Activated naive CD8-positive, alpha-beta T cell (primary cell): ENCODE measurements around the gene R3HDML.
"Not testable (repeated sequence)": the region's sequence is repeated elsewhere in the genome, so short reads cannot be mapped to it uniquely, and the experiment has no call there.

ENCODE experiments used
- H3K27ac Mint-ChIP-seq: one replicate; pipeline ENCODE4 v1.8.0; 2021; ENCODE audit warnings: mixed read lengths
- H3K27me3 Mint-ChIP-seq: one replicate; pipeline ENCODE4 v1.8.0; 2021; ENCODE audit warnings: mixed read lengths
- H3K36me3 Mint-ChIP-seq: one replicate; pipeline ENCODE4 v1.8.0; 2021; ENCODE audit warnings: mixed read lengths
- H3K4me1 Mint-ChIP-seq: one replicate; pipeline ENCODE4 v1.8.0; 2021; ENCODE audit warnings: low read depth, mixed read lengths
- H3K4me3 Mint-ChIP-seq: one replicate; pipeline ENCODE4 v1.8.0; 2021; ENCODE audit warnings: mild to moderate bottlenecking, mixed read lengths
- H3K9me3 Mint-ChIP-seq: one replicate; pipeline ENCODE4 v1.8.0; 2021; ENCODE audit warnings: low read depth, mixed read lengths

R3HDML gene

DNA sequence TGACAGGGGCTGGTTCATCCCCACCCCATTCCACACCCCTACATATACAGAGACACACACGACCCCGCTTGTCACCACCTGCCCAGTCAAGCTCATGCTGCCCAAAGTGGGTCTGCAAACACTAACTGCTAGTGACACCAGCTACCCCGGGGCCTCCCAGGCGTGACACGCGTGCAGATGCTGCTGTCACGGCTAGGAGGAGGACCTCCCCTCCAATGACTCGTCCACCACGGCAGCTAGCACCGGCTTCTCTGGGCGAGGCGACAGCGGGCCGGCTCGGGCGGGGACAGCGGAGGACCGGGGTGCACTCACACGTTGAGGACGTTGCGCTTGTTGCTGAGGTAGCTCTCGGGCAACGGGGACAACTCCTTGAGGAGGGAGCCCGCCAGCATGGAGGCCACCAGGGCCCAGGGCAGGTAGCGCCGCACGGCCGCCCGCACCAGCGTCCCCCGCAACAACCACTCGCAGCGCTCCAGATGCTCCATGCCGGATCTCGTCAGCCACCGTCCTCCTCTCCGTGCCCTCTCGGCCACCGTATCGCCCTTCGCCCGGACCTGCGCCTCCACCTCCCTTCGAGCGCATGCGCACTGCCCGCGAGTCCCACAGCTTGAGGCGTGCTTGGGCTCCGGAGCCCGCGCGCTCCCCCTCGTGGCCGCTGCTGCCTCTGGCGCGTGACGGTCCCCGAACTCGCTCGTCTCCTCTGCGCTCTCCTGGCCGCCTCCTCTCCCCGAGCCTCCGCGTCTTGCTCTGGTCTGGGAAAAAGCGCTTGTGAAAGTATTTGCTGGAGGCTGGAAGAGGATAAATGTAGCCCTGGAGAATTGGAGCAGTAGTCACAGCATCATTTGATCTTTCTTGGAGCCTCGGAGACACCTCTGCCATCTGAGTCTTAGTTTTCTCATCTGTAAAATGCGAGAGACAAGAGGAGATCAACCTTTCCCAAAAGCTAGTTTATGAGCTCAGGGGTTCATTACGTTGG lies 25.9 kb upstream of the R3HDML start, which contains the start of gene FITM2:
Gene FITM2, minus strand, starts transcription at position 539 of the 976 bp plus-strand sequence. Its CDS starts 54 bp downstream, at position 485.
- peak within 1 kb of the TSS; percentile 89 for H3K27ac Mint-ChIP-seq
- no peaks in the 10 kb centered on the region for H3K9me3 Mint-ChIP-seq
- peaks cover 28% of the 10 kb centered on the region for H3K4me1 Mint-ChIP-seq
- peak within 1 kb of the TSS; percentile 93 for H3K4me3 Mint-ChIP-seq
- H3K36me3 Mint-ChIP-seq: peaks cover 3% of the 10 kb centered on the region
- no peaks in the 10 kb centered on the region for H3K27me3 Mint-ChIP-seq

DNA sequence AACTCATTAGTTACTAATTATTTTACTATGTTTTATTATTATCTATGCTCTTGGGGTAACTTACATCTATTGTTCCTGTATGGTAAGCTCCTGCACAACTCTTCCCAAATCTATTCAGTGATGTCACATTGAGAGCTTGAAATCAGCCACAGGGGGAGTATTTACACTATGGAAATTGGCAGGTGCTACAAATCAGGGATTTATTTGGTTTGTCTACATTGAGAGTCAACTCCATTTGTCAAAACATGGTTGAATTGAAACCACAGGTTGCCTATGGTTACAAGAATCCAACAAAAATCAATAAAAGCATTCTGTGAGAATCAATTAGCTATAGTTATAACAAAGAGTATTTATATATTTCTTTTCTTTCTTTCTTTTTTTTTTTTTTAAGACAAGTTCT lies 22.0 kb upstream of the R3HDML start:
- no peaks in the 10 kb centered on the region for H3K9me3 Mint-ChIP-seq
- no peak overlapping the region for H3K27ac Mint-ChIP-seq
- no peak overlapping the region for H3K4me3 Mint-ChIP-seq
- H3K36me3 Mint-ChIP-seq: no peaks in the 10 kb centered on the region
- no peaks in the 10 kb centered on the region for H3K27me3 Mint-ChIP-seq
- peaks cover 13% of the 10 kb centered on the region for H3K4me1 Mint-ChIP-seq

DNA sequence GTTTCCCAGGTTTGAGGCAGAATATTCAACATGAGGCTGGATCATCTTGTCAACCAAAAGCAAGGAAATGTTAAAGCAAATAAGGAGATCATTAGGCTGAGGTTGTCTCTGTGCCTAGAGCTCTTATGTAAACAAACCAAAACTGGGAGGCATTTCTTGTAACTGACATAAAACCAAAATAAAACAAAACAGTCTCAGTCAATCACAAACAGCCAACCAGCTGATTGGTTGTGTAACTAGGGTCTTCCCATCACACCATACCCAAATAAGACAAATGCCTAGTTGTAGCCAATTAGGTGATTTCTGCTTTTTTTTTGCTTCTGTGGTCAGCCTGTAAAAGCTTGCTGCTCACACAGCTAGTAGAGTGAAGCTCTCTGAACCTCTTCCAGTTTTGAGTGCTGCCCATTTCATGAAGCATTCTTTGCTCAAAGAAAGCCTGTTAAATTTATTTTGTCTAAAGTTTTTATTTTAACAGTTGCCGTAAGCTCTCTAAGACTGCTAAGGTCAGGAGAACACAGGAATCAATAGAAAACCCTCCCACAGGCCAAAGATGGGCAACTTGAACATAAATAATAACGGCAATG lies 16.9 kb upstream of the R3HDML start:
- Mint-ChIP-seq H3K9me3 (no peaks in the 10 kb centered on the region), H3K4me1 (no peaks in the 10 kb centered on the region), H3K36me3 (no peaks in the 10 kb centered on the region), H3K27me3 (no peaks in the 10 kb centered on the region), H3K27ac (no peak overlapping the region), H3K4me3 (no peak overlapping the region)

DNA sequence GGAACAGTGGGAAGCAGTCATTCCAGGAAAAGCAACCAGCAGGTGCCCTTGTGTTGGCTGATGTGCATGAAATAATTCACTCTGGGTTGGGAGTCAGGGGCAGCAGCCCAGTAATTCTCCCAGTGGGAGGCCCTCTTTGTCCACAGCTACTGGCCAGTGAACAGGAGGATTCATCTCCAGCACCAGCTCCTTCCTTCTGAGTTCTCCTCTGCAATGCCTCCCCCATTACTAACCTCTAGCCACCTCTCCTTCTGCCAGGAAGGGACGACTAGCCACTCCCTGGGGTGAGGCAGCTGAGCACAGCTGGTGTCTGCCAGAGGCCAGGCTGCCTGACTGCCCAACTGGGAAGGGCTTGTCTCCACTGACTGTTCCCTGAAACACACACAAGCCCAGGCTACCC lies 12.5 kb upstream of the R3HDML start:
- Mint-ChIP-seq H3K27ac (no peak overlapping the region), H3K4me3 (no peak overlapping the region), H3K27me3 (no peaks in the 10 kb centered on the region), H3K4me1 (peaks cover 2% of the 10 kb centered on the region), H3K9me3 (no peaks in the 10 kb centered on the region), H3K36me3 (no peaks in the 10 kb centered on the region)

DNA sequence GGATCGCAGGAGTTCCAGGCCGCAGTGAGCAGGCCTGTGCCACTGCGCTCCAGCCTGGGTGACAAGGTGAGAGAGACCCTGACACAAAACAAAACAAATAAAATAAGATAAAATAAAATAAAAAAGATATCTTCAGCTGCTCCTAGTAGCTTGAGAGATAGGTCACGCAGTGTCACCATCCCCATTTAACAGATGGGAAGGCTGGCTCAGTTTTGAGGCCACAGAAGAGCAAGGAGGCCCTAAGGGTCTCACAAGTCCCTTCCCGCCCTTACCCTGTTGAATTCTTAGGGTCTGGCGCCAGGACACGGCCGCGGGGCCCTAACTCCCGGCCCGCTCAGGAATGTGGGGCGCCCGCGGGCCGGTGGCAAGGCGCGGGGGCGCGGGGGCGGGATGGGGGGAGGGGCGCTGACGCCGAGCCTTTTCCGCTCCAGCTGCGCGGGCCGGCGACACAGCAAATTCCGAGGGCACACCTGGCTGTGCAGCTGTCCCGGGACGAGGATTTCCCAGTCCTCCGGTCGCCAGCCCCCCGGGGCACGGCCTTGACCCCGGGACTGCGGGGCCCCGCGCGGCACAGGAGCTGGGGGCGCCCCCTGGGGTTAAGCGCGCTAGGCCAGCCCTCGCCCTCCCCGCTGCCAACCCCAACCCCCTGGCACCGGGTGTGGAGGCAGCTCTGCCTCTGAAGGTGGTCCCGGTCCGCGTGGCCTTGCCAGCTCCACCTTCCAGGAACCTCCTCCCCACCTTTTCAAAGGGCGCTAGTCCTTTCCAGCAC lies 10.3 kb upstream of the R3HDML start:
- Mint-ChIP-seq H3K27me3 (no peaks in the 10 kb centered on the region), H3K4me3 (peak overlapping the region; percentile 67), H3K36me3 (no peaks in the 10 kb centered on the region), H3K27ac (peak overlapping the region; percentile 41), H3K4me1 (peaks cover 2% of the 10 kb centered on the region), H3K9me3 (no peaks in the 10 kb centered on the region)

DNA sequence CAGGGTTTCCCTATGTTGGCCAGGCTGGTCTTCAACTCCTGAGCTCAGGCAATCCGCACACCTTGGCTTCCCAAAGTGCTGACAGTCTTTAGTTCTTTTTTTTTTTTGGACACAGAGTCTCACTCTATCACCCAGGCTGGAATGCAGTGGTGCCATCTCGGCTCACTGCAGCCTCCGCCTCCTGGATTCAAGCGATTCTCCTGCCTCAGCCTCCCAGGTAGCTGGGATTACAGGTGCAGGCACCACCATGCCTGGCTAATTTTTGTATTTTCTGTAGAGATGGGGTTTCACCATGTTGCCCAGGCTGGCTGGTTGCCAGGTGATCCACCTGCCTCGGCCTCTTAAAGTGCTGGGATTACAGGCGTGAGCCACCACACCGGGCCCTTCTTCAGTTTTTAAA lies 9.1 kb upstream of the R3HDML start:
- not testable (repeated sequence) for H3K27ac Mint-ChIP-seq, H3K27me3 Mint-ChIP-seq, H3K4me1 Mint-ChIP-seq, H3K9me3 Mint-ChIP-seq, H3K36me3 Mint-ChIP-seq
- H3K4me3 Mint-ChIP-seq: peak overlapping the region; percentile 67

DNA sequence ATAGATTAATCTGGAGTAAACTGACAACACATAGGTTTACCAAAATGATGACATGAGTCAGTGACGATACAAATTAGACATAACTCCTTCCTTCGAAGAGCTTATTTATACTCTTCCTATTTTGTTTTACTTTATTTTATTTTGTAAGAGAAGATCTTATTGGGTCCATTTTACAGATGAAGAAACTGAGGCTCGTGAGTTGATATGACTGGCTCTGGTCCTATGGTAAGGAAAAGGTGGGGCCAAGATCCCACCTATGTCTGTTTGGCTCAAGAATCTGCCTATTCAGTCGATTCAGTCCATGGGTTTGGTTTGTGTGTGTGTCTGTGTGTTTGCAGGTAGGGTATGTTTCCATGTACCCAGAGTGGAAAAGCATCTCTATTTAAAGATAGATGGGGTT lies 8.4 kb upstream of the R3HDML start:
- Mint-ChIP-seq H3K36me3 (no peaks in the 10 kb centered on the region), H3K4me3 (peak overlapping the region; percentile 60), H3K27me3 (no peaks in the 10 kb centered on the region), H3K27ac (no peak overlapping the region), H3K9me3 (no peaks in the 10 kb centered on the region), H3K4me1 (peaks cover 2% of the 10 kb centered on the region)

DNA sequence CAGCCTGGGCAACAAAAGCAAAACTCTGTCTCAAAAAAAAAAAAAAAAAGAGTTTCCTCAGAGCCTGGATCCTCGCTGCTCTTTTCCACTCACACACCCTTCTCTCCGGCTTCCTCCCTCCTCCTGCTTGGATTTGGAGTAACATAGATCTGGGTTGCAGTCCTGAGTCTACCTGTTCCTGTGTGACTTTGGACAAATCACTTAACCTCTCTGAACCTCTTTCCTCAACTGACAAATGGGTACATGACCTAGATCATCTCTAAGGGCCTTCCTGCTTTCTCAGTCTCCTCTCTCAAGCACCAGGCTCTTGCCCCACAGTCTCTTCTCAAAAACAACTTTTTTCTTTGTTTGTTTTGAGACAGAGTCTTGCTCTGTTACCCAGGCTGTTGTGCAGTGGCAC lies 5.6 kb upstream of the R3HDML start:
- H3K4me3 Mint-ChIP-seq: no peak overlapping the region
- no peaks in the 10 kb centered on the region for H3K9me3 Mint-ChIP-seq
- peaks cover 3% of the 10 kb centered on the region for H3K27me3 Mint-ChIP-seq
- H3K27ac Mint-ChIP-seq: no peak overlapping the region
- H3K36me3 Mint-ChIP-seq: no peaks in the 10 kb centered on the region
- H3K4me1 Mint-ChIP-seq: peaks cover 2% of the 10 kb centered on the region

DNA sequence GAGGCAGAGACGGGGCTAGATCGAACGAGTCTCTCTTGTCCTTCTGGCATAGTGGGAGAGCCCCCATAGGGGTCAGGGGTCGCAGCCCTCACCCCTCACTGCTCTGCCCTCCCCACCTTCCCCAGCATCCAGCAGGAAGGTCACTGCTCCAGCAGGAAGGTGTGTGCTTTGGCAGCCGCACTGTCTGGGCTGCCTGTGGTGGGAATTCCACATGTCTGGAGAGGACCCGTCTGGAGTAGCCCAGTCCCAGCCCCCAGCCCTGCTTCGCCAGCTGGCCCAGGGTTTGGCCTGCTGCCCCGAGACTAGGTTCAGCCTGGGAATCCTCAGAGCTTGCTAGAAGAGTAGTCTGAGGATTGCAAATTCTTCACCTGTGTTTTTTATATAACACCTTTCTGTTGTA lies 2.5 kb upstream of the R3HDML start:
- no peaks in the 10 kb centered on the region for H3K4me1 Mint-ChIP-seq
- H3K36me3 Mint-ChIP-seq: no peaks in the 10 kb centered on the region
- H3K9me3 Mint-ChIP-seq: no peaks in the 10 kb centered on the region
- no peak overlapping the region for H3K4me3 Mint-ChIP-seq
- peaks cover 3% of the 10 kb centered on the region for H3K27me3 Mint-ChIP-seq
- H3K27ac Mint-ChIP-seq: no peak overlapping the region

DNA sequence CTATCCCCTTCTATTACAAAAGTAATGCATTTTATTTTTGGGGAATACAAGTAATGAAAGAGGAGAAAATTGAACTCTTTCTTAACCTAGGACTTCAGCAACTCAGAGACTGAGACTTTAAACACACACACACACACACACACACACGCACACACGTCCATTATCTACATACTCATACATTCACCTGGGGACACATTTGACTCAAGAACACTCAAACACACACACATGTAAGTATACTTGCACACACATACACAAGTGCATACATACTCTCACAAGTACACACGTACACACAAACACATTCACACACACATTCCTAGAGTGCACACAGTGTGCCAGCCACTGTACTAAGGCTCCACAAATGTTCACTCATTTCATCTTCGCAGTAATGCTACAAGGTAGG lies 2.1 kb upstream of the R3HDML start:
- no peaks in the 10 kb centered on the region for H3K4me1 Mint-ChIP-seq
- no peak overlapping the region for H3K27ac Mint-ChIP-seq
- no peaks in the 10 kb centered on the region for H3K36me3 Mint-ChIP-seq
- H3K27me3 Mint-ChIP-seq: peaks cover 3% of the 10 kb centered on the region
- no peak overlapping the region for H3K4me3 Mint-ChIP-seq
- no peaks in the 10 kb centered on the region for H3K9me3 Mint-ChIP-seq

DNA sequence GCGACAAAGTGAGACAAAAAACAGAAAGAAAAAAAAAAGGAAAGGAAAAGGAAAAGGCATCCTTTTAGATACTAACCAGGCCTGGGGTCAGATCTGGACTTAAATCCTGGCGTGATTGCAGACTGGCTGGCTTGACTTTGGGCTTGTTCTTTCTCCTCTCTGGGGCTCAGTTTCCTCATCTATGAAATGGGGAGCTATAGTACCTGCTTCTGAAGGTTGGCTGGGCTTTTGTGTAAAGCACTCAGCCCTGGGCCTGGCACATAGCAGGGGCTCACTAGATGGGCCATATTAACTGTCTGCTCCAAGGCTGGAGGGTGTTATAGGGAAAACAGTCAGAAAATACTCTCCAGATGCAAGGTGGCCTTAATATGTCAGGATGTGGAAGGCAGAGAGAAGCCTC lies 1.2 kb upstream of the R3HDML start:
- Mint-ChIP-seq H3K27me3 (peaks cover 3% of the 10 kb centered on the region), H3K9me3 (no peaks in the 10 kb centered on the region), H3K36me3 (no peaks in the 10 kb centered on the region), H3K4me1 (no peaks in the 10 kb centered on the region), H3K4me3 (no peak overlapping the region), H3K27ac (no peak overlapping the region)

DNA sequence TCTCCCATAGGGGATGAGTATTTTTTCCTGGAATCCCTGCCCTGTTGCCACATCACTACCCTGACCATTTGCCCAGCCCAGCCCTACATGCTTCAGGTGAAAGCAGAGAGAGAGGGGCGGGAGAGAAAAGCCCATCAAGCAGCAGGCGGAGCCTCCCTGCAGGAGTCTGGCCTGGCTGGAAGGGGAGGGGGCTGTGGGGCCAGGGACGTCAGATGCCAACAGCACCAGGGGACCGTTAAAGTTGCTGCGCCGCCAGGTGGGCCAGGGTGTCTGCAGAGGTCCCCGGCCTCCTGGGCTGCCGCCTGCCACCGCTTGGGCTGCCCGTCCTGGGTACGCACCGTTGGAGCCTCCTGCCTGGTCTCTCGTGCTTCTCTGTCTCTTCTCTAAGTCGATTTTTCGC lies 757 bp upstream of the R3HDML start:
- Mint-ChIP-seq H3K27ac (no peak overlapping the region), H3K9me3 (no peaks in the 10 kb centered on the region), H3K36me3 (no peaks in the 10 kb centered on the region), H3K4me3 (no peak overlapping the region), H3K4me1 (no peaks in the 10 kb centered on the region), H3K27me3 (peaks cover 3% of the 10 kb centered on the region)

DNA sequence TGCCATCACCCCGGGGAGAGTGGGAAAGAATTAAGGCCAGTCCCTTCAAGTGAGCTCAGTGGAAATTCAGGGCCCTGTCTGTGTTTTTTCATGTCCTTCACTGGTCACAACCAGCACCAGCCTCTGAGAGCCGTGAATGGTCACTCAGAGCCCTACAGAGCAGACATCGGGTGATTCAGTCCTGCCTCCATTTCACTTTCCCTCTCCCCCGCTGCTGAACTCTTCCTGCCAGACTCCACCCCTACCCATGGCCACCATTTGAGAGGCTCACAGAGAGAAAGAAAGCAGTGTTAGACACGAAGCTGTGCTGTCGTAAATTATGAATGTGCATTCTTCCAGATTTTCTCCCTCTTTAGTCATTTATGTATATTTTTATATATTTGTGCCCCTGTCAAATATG lies 5.4 kb downstream of the R3HDML start:
- H3K4me3 Mint-ChIP-seq: no peak overlapping the region
- no peaks in the 10 kb centered on the region for H3K9me3 Mint-ChIP-seq
- no peak overlapping the region for H3K27ac Mint-ChIP-seq
- no peaks in the 10 kb centered on the region for H3K36me3 Mint-ChIP-seq
- no peaks in the 10 kb centered on the region for H3K27me3 Mint-ChIP-seq
- no peaks in the 10 kb centered on the region for H3K4me1 Mint-ChIP-seq

DNA sequence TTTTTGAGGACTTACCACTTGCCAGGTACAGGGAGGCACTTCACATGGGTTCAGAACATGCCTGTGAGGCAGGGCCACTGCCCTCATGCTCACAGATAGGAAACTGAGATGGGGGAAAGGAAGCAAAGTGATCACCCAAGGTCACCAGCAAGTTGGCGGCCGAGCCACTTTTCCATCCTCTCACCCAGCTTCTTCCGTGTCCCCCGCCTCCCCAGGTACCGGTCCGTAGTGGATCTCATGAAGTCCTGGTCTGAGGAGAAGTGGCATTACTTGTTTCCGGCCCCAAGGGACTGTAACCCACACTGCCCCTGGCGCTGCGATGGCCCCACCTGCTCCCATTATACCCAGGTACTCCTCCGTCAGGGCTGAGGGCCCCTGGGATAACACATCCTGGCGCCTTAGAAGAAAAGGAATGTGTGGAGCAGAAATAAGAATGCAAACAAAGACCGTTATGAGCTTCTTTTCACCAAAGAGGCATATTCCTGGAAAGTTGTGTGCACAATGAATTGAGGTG lies 6.4 kb downstream of the R3HDML start:
- Mint-ChIP-seq H3K27me3 (no peaks in the 10 kb centered on the region), H3K4me3 (no peak overlapping the region), H3K9me3 (no peaks in the 10 kb centered on the region), H3K36me3 (no peaks in the 10 kb centered on the region), H3K27ac (no peak overlapping the region), H3K4me1 (no peaks in the 10 kb centered on the region)

DNA sequence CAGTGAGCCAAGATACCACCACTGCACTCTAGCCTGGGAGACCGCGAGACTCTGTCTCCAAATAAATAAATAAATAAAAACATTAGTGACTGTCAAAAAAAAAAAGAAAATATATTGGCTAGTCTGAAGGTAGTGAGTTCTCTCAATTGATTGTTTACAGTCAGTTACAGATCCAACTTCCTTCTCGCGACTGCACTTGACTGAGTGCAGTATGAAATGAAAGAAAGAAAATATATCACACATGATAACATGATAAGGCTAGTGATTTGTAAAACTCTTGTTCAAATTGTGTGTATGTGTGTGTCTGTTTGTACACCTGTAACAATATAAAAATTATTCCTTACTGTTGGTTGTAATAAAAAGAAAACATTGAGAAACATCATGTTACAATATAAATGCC lies 7.9 kb downstream of the R3HDML start:
- Mint-ChIP-seq H3K36me3 (no peaks in the 10 kb centered on the region), H3K4me3 (no peak overlapping the region), H3K4me1 (no peaks in the 10 kb centered on the region), H3K9me3 (no peaks in the 10 kb centered on the region), H3K27me3 (no peaks in the 10 kb centered on the region), H3K27ac (no peak overlapping the region)
